VCaP (cell line): ENCODE measurements around the gene ACOT9.

Experiments used
- H3K27ac ChIP-seq: fragments of 450-650 bp; 2 replicates; pipeline ENCODE4 v1.5.1; 2017
- TF ChIP-seq, protein P1 (sequence below): fragments of 450-650 bp; conservative IDR thresholded peaks from 2 replicates; pipeline ENCODE4 v1.5.1; 2017; ENCODE audit warnings: mild to moderate bottlenecking, moderate library complexity

Gene ACOT9

DNA sequence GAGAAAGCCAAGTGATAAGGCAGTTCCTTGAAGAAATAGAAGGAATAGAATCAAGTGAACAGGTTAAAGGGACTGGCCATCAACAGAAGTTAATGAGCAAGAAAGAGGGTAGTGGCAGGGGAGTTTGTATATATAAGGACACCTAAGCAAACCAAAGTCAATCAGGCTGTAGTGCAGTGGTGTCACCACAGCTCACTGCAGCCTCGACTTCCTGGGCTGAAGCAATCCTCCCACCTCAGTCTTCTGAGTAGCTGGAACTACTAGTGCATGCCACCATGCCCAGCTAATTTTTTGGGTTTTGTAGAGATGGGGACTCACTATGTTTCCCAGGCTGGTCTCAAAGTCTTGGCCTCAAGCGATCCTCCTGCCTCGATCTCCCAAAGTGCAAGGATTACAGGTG is 15.9 kb downstream of the ACOT9 start:
- TF ChIP-seq, protein P1, sequence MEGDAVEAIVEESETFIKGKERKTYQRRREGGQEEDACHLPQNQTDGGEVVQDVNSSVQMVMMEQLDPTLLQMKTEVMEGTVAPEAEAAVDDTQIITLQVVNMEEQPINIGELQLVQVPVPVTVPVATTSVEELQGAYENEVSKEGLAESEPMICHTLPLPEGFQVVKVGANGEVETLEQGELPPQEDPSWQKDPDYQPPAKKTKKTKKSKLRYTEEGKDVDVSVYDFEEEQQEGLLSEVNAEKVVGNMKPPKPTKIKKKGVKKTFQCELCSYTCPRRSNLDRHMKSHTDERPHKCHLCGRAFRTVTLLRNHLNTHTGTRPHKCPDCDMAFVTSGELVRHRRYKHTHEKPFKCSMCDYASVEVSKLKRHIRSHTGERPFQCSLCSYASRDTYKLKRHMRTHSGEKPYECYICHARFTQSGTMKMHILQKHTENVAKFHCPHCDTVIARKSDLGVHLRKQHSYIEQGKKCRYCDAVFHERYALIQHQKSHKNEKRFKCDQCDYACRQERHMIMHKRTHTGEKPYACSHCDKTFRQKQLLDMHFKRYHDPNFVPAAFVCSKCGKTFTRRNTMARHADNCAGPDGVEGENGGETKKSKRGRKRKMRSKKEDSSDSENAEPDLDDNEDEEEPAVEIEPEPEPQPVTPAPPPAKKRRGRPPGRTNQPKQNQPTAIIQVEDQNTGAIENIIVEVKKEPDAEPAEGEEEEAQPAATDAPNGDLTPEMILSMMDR: no peak
- no peak overlapping the region for H3K27ac ChIP-seq

DNA sequence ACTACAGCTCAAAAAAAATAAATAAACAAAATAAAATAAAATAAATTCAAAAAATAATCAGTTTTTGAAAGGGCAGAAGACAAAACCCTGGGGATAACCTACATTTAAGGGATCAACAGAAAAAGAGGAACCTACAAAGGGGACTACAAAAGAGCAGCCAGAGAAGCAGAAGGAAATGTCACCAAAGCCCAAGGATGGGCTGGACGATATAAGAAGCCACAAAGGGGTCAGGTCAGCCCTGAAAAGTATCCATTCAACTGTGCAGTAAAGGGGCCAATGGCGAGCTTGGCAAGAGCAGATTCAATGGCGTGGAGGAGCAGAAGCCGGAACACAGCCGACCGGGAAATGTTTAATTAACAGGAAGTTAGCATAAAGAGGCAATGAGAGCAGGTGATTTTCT is 16.9 kb downstream of the ACOT9 start:
- no peak overlapping the region for H3K27ac ChIP-seq
- TF ChIP-seq, protein P1: no peak

DNA sequence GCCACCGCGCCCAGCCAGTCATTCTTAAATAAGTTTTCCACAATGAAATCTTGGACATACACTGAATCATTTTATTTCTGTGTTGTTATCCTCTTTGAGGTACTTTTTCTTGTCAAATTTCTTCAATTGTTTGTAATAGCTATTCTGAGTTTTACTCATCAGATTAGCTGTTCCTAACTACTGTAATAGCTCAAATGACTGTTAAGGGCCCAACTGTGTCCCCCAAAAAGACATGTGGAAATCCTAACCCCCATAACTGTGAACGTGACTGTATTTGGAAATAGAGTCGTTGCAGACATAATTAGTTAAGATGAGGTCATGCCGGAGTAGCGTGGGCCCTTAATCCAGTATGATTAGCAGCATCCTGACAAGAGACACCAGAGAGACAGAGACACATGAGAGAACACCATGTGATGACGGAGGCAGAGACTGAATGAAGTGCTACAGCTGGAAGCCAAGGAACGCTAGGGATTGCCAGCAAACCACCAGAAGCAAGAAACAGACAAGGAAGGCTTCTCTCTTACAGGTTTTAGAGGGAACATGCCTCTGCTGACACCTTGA is 22.9 kb downstream of the ACOT9 start:
- TF ChIP-seq, protein P1: no peak
- no peak overlapping the region for H3K27ac ChIP-seq

DNA sequence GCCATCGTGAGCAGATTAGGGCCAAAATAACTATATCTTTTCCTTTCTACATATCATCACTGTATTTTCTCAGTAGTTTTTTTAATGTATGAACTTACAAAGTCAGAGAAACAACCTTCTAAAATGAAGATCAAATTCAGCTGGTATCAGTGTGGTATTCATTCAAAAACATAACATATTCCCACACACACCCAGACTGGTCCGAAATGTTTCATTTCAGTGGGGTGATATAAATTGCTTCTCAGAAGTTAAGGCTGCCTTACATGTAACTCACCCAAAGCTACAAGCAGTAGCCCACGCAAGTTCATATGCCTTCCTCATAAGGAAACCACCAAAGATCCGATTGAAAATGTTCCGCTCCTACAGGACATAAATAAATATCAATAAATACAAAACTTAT is 37.8 kb downstream of the ACOT9 start:
- TF ChIP-seq, protein P1: no peak
- H3K27ac ChIP-seq: no peak overlapping the region

DNA sequence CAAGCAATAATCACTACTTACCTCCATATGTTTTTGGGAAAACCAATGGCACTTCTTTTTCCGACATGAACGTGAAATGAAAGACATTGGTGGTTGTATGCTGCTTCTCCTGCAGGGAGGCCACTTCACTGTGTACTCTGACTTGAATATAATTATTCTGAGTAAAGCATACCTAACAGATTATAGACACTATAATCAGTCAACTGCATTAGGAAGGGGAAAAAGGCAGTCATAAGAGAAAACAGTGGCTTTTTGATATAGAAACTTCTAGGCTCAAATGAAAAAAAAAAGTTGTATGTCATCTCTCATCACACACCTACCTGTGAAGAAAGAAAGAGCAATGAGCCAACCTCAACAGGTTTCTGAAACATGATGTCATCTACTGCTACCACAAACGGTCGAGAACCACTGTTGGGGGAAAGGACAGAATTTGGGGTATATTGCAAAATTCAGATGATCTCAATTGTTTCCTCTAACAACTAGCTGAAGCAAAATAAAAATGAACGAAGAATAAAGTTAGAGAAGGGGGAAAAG is 38.3 kb downstream of the ACOT9 start:
- H3K27ac ChIP-seq: no peak overlapping the region
- TF ChIP-seq, protein P1: no peak

DNA sequence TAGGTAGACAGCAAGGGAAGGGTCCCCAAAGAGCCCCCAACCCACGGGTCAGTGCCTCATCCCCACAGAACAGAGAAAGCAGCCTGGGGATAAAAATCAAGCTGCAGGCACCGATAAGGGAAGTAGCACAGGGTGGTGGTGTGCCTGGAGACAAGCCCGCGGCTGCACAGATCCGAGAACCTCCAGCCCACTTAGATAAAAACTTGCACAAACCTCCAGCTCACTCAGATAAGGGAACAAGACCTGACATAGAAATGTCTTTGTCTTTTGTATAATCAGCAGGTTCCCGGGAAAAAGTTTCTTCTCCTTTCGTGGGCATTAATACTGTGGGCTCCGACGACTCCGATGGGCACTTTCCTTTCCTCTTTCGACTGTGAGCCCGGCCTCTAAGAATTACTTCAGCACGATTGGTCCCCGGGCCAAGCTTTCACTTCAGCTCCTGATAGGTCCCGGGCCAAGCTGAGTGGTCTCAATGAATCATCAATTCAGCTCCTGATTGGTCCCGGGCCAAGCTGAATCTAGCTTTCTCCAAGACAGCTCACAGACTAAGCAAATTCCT is 43.4 kb downstream of the ACOT9 start:
- H3K27ac ChIP-seq: no peak overlapping the region
- TF ChIP-seq, protein P1: no peak

DNA sequence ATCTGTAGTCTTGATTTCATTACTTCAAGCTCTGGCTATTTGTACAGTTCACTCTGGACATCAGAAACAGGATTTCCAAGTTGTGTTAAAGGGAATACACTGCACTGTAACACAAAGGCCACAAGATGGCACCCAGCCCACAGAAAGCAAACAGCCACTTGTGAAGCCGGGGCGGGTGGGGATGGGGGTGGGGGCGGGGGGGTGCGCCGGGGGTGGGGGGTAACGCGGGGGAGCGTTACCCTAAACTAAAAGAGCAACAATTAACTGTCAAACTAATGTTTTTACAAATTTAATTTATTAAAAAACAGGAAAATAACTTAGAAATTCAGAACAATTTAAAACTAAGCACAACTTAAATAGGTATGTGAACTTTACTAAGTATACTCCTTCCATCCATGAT is 48.5 kb downstream of the ACOT9 start:
- TF ChIP-seq, protein P1: peak; percentile 69
- no peak overlapping the region for H3K27ac ChIP-seq
